ENCODE results near the gene KLHL13. TPM values are rescaled to one million over a fixed set of nuclear protein-coding genes. Genes with fewer than 3 reads are reported as not detected.

The KLHL13 gene
- total RNA-seq, 4 donors from 2014 or later, result 19.7 to 155 (median 40.2) TPM

DNA sequence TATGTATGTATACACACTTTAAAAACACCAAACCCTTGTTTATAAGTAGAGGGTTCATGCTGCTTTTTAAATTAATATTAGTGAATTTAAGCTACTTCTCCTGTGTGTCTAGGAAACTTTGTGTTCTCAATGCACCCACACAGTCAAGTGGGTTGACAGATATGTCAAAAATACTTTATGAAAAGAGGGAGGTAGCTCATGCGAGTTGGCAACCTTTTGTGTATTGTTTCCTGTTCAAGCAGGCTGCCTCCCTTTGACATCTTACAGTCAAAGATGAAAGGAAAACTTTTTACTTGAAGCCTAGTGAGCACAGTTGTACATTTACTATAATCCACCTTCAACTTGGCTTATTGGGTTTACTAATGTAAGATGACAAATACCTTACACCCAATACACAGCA lies 218.4 kb downstream of the KLHL13 start:
- Histone ChIP-seq H3K27ac (no peak overlapping the region), H3K27me3 (no peaks in the 10 kb centered on the region), H3K4me3 (no peak overlapping the region), H3K36me3 (no peaks in the 10 kb centered on the region), H3K9me3 (no peaks in the 10 kb centered on the region), H3K4me1 (no peaks in the 10 kb centered on the region)
- no peak for DNase-seq
- TF ChIP-seq, protein P1, sequence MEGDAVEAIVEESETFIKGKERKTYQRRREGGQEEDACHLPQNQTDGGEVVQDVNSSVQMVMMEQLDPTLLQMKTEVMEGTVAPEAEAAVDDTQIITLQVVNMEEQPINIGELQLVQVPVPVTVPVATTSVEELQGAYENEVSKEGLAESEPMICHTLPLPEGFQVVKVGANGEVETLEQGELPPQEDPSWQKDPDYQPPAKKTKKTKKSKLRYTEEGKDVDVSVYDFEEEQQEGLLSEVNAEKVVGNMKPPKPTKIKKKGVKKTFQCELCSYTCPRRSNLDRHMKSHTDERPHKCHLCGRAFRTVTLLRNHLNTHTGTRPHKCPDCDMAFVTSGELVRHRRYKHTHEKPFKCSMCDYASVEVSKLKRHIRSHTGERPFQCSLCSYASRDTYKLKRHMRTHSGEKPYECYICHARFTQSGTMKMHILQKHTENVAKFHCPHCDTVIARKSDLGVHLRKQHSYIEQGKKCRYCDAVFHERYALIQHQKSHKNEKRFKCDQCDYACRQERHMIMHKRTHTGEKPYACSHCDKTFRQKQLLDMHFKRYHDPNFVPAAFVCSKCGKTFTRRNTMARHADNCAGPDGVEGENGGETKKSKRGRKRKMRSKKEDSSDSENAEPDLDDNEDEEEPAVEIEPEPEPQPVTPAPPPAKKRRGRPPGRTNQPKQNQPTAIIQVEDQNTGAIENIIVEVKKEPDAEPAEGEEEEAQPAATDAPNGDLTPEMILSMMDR (IDR thresholded peaks at IDR 0.05), result no peak
- no peak for TF ChIP-seq POLR2A (IDR thresholded peaks at IDR 0.05)
- intact Hi-C loops (cut with DNase I; ENCODE audit: low total_unique reads), result no loop called here

GRCh38 chrX:117895418-117895817 lies 221.2 kb downstream of the KLHL13 start:
- H3K4me3 ChIP-seq, result no peak overlapping the region
- TF ChIP-seq, protein P1 (IDR thresholded peaks at IDR 0.05), result no peak
- TF ChIP-seq POLR2A (IDR thresholded peaks at IDR 0.05), result no peak
- no peaks in the 10 kb centered on the region for H3K9me3 ChIP-seq
- no peak overlapping the region for H3K27ac ChIP-seq
- H3K4me1 ChIP-seq, result no peaks in the 10 kb centered on the region
- no peaks in the 10 kb centered on the region for H3K36me3 ChIP-seq
- H3K27me3 ChIP-seq, result no peaks in the 10 kb centered on the region
- DNase-seq, result no peak
- intact Hi-C loops (cut with DNase I; ENCODE audit: low total_unique reads), result no loop called here

- intact Hi-C loops (cut with DNase I; ENCODE audit: low total_unique reads), result no loop called here
- Histone ChIP-seq H3K9me3 (no peaks in the 10 kb centered on the region), H3K27ac (no peak overlapping the region), H3K36me3 (no peaks in the 10 kb centered on the region), H3K4me3 (no peak overlapping the region), H3K4me1 (no peaks in the 10 kb centered on the region), H3K27me3 (no peaks in the 10 kb centered on the region)
- no peak for TF ChIP-seq POLR2A (IDR thresholded peaks at IDR 0.05)
- TF ChIP-seq, protein P1 (IDR thresholded peaks at IDR 0.05), result no peak
- no peak for DNase-seq
Measured at GRCh38 chrX:117892469-117892868, 224.1 kb downstream of the KLHL13 start.

GRCh38 chrX:117871796-117872195 lies 244.8 kb downstream of the KLHL13 start:
- H3K27me3 ChIP-seq, result no peaks in the 10 kb centered on the region
- H3K36me3 ChIP-seq, result no peaks in the 10 kb centered on the region
- H3K27ac ChIP-seq, result no peak overlapping the region
- no peaks in the 10 kb centered on the region for H3K9me3 ChIP-seq
- intact Hi-C loops (cut with DNase I; ENCODE audit: low total_unique reads), result no loop called here
- H3K4me1 ChIP-seq, result no peaks in the 10 kb centered on the region
- H3K4me3 ChIP-seq, result no peak overlapping the region
- no peak for DNase-seq
- no peak for TF ChIP-seq POLR2A (IDR thresholded peaks at IDR 0.05)
- TF ChIP-seq, protein P1 (IDR thresholded peaks at IDR 0.05), result no peak

GRCh38 chrX:117860517-117860916 lies 256.1 kb downstream of the KLHL13 start:
- no peak overlapping the region for H3K27ac ChIP-seq
- no peaks in the 10 kb centered on the region for H3K36me3 ChIP-seq
- intact Hi-C loops (cut with DNase I; ENCODE audit: low total_unique reads), result no loop called here
- no peak for TF ChIP-seq POLR2A (IDR thresholded peaks at IDR 0.05)
- TF ChIP-seq, protein P1 (IDR thresholded peaks at IDR 0.05), result no peak
- no peaks in the 10 kb centered on the region for H3K27me3 ChIP-seq
- no peak for DNase-seq
- H3K9me3 ChIP-seq, result no peaks in the 10 kb centered on the region
- no peak overlapping the region for H3K4me3 ChIP-seq
- H3K4me1 ChIP-seq, result no peaks in the 10 kb centered on the region

All from uterus (tissue), 4 donors.